Heart left ventricle (tissue), 13 donors: ENCODE data around the gene UQCRH.

Source experiments
- POLR2A ChIP-seq, 2 donors: fragments of 450-650 bp; IDR thresholded peaks; one replicate each; pipeline ENCODE4 v1.6.1; 2017; ENCODE audit warnings: antibody characterized with exemption in 2 of 2, mild to moderate bottlenecking in 2 of 2, moderate library complexity in 2 of 2
- TF ChIP-seq, protein P1 (sequence below), 12 donors: fragments of 200-600 bp; sonication (generic) in 4 of 12; IDR thresholded peaks; one replicate each; pipeline versions ENCODE4 v1.5.0 to v1.8.0; 2018 to 2022; ENCODE audit warnings: antibody characterized with exemption in 12 of 12, mild to moderate bottlenecking in 5 of 12
- donor health status: ischemic (EF 13 %, LVEDD 7.1; RV severe dilation, severe dysfunction).
- donor health status: DM: no; HTN: yes; CAD: no.
- donor health status: DM: no; HTN: no; CAD: no.
- donor health status: ischemic (EF 25% LVEDD 6.9; RV normal size, moderate dysfunction).
- donor health status: ischemic (EF 25% LVEDD 5.7; RV mildly dilated, moderate dysfunction).
- donor health status: ischemic (EF 35%, LVEDD 5.7; RV mildly dilated, moderate dysfunction).
- donor health status: nonischemic (EF 11% LVEDD 7.7; RV severe dilation, severe dysfunction).
- donor health status: DM: yes; HTN: yes; CAD: no.
- donor health status: PGD.
- donor health status: ischemic (EF 29% LVEDD 5.4; RV normal size, mild dysfunction).
- donor health status: nonischemic (EF 23%, LVEDD 6.1; RV moderate dilation, normal function).

DNA sequence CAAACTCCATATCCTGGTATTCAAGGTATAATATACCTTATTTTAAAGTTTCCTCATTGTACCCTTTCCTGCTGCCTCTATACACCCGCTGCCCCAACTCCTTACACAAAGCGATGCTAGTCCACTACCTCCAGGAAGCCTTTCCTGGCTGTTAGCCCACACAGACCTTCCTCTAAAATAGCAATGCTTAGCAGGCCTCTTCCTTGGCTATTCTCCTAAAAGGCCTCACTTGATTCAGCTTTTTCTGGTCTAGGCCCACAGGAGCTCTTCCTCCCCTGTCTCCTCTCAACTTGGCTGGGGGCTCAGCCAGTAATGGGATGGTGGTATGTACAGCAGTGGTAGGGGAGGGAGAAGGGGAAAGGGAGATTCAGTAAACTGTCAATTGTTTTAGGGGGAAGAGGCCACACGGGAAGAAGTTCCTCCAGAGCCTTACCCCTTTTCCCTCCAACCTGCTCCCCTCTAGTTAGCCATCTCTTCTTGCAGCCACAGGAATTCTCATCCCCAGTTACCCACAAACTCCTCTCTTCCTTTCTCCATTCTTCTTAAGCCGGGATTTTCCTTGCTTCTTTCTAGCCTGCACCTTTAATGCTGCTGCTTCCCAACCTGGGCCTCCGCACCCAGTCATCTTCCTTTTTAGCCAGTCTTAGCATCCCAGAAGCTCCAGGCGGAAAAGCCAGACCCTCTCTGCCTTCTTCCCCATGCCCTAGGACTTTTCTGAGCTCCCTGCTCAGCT, 2.7 kb upstream of the UQCRH start:
- no peak for TF ChIP-seq POLR2A (IDR thresholded peaks at IDR 0.05)
- TF ChIP-seq, protein P1, sequence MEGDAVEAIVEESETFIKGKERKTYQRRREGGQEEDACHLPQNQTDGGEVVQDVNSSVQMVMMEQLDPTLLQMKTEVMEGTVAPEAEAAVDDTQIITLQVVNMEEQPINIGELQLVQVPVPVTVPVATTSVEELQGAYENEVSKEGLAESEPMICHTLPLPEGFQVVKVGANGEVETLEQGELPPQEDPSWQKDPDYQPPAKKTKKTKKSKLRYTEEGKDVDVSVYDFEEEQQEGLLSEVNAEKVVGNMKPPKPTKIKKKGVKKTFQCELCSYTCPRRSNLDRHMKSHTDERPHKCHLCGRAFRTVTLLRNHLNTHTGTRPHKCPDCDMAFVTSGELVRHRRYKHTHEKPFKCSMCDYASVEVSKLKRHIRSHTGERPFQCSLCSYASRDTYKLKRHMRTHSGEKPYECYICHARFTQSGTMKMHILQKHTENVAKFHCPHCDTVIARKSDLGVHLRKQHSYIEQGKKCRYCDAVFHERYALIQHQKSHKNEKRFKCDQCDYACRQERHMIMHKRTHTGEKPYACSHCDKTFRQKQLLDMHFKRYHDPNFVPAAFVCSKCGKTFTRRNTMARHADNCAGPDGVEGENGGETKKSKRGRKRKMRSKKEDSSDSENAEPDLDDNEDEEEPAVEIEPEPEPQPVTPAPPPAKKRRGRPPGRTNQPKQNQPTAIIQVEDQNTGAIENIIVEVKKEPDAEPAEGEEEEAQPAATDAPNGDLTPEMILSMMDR (IDR thresholded peaks at IDR 0.05) = no peak
